ENCODE data around the gene STAC3. TPM values are rescaled to one million over a fixed set of nuclear protein-coding genes. Genes with fewer than 3 reads are reported as not detected.
A peak's percentile ranks its signal among the peaks of the same experiment; 100 is the strongest.

STAC3 gene
- total and polyA plus RNA-seq, 10 of the 15 experiments (the other 5 are each of a cell fraction or from before 2014, with no cell fraction given) = 0.49 to 9.9 (median 3.8) TPM

GRCh38 chr12:57280211-57281062 lies 29.4 kb upstream of the STAC3 start (continued):
- TF ChIP-seq MEF2B (IDR thresholded peaks at IDR 0.05; ENCODE audit: partially characterized antibody, poor library complexity, severe bottlenecking) (peak; percentile 72), ZNF207 (IDR thresholded peaks at IDR 0.05; ENCODE audit: borderline replicate concordance) (no peak), HDAC6 (IDR thresholded peaks at IDR 0.05; ENCODE audit: unreplicated experiment) (no peak), RBBP5 (conservative IDR thresholded peaks at IDR 0.05) (no peak), HDGF (IDR thresholded peaks at IDR 0.05) (peak; percentile 88), BHLHE40 (IDR thresholded peaks at IDR 0.05; ENCODE audit: borderline replicate concordance in 1 of 2, low read depth in 2 of 2, low read length in 1 of 2) (peak in 1 of 2 experiments; percentile 69; a peak in 2 of 4 replicates), YY1 (IDR thresholded peaks at IDR 0.05; ENCODE audit: low read depth, low read length) (peak; percentile 30; the same call in 1 of the 2 replicates), PML (IDR thresholded peaks at IDR 0.05; ENCODE audit: low read length) (0 out of 2 replicates have a peak, but pooled peaks have one; percentile 41), ZNF24 (IDR thresholded peaks at IDR 0.05) (no peak), ATF3 (IDR thresholded peaks at IDR 0.05; ENCODE audit: borderline replicate concordance, extremely low read depth, low read depth, low read length) (peak; percentile 10; the same call in 1 of the 2 replicates), RAD21 (IDR thresholded peaks at IDR 0.05; ENCODE audit: insufficient read depth, low read depth, low read length) (no peak), YBX1 (IDR thresholded peaks at IDR 0.05) (no peak), MTA3 (IDR thresholded peaks at IDR 0.05; ENCODE audit: borderline replicate concordance, low read length) (no peak), GATAD2B (conservative IDR thresholded peaks at IDR 0.05; ENCODE audit: low read depth) (peak; percentile 80; the same call in 1 of the 2 replicates), JUNB (IDR thresholded peaks at IDR 0.05) (peak; percentile 72), CREB1 (IDR thresholded peaks at IDR 0.05; ENCODE audit: low read depth) (peak; percentile 94), ZNF274 (IDR thresholded peaks at IDR 0.05; ENCODE audit: insufficient read depth, insufficient read length) (no peak), SIN3A (IDR thresholded peaks at IDR 0.05; ENCODE audit: low read depth, low read length) (no peak), BCL11A (IDR thresholded peaks at IDR 0.05; ENCODE audit: low read depth, low read length) (no peak), TCF12 (IDR thresholded peaks at IDR 0.05; ENCODE audit: low read depth, low read length) (peak; percentile 65; the same call in 1 of the 2 replicates), POLR2AphosphoS5 (IDR thresholded peaks at IDR 0.05; ENCODE audit: low read length) (peak; percentile 68; the same call in 1 of the 2 replicates), SPI1 (IDR thresholded peaks at IDR 0.05; ENCODE audit: borderline replicate concordance, insufficient read depth, low read depth, low read length) (no peak), NR2C2 (IDR thresholded peaks at IDR 0.05; ENCODE audit: borderline replicate concordance, control insufficient read depth, insufficient read length, low read depth) (no peak), HDAC2 (IDR thresholded peaks at IDR 0.05) (no peak), EP300 (IDR thresholded peaks at IDR 0.05; ENCODE audit: borderline replicate concordance in 1 of 2, control insufficient read depth in 1 of 2, low read depth in 2 of 2, low read length in 2 of 2) (0 out of 4 replicates have a peak, but pooled peaks of 1 of the 2 experiments have one; percentile 6), BMI1 (IDR thresholded peaks at IDR 0.05; ENCODE audit: borderline replicate concordance) (no peak)
- TF ChIP-seq, protein P1, sequence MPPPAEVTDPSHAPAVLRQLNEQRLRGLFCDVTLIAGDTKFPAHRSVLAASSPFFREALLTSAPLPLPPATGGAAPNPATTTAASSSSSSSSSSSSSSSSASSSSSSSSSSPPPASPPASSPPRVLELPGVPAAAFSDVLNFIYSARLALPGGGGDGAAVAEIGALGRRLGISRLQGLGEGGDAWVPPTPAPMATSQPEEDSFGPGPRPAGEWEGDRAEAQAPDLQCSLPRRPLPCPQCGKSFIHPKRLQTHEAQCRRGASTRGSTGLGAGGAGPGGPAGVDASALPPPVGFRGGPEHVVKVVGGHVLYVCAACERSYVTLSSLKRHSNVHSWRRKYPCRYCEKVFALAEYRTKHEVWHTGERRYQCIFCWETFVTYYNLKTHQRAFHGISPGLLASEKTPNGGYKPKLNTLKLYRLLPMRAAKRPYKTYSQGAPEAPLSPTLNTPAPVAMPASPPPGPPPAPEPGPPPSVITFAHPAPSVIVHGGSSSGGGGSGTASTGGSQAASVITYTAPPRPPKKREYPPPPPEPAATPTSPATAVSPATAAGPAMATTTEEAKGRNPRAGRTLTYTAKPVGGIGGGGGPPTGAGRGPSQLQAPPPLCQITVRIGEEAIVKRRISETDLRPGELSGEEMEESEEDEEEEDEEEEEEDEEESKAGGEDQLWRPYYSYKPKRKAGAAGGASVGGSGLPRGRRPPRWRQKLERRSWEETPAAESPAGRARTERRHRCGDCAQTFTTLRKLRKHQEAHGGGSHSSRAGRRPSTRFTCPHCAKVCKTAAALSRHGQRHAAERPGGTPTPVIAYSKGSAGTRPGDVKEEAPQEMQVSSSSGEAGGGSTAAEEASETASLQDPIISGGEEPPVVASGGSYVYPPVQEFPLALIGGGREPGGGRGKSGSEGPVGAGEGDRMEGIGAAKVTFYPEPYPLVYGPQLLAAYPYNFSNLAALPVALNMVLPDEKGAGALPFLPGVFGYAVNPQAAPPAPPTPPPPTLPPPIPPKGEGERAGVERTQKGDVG (CRISPR knock-in tag; IDR thresholded peaks at IDR 0.05) = no peak

Data from GM12878 (cell line).